Right ventricle myocardium superior (tissue), 1 donor: ENCODE results near the gene UIMC1. TPM values are rescaled to one million over a fixed set of nuclear protein-coding genes. Genes with fewer than 3 reads are reported as not detected.

Experiments
- ATAC-seq: fragments of 200-7000 bp; cut with Tn5 transposase; one replicate; pipeline ENCODE4 v1.9.1; 2020; ENCODE audit warnings: mild to moderate bottlenecking; ENCODE audit not compliant: poor library complexity
- DNase-seq: peaks from one replicate; pipeline ENCODE4 v3.0.0-alpha.2; 2020
- intact Hi-C: fragments of 100-400 bp; cut with DNase I; formaldehyde crosslinking; loops from one replicate; pipeline ENCODE4 v1.11.2; 2022
- total RNA-seq: library from RNA; stranded (reverse); fragmentation: NEBNext Ultra II Directional; extraction: Animal tissue kit (Norgen Biotek cat#: 25700); gene quantifications from one replicate; pipeline ENCODE4 v1.2.1, GENCODE V29; 2021
- donor health status: DM: no; HTN: yes; CAD: no; lungs with severe emphysema.

UIMC1 gene
- total RNA-seq, 1 donor from 2014 or later, result 32.1 TPM

GRCh38 chr5:176891331-176891958 lies 115.1 kb downstream of the UIMC1 start:
- intact Hi-C loops, result no loop called here
- ATAC-seq (no peak), DNase-seq (no peak)

- DNase-seq, result no peak
- no peak for ATAC-seq
- intact Hi-C loops, result no loop called here
These were observed 115.9 kb downstream of the UIMC1 start for GRCh38 chr5:176890455-176891330.

GRCh38 chr5:176889321-176890280 lies 117.0 kb downstream of the UIMC1 start:
- ATAC-seq, result no peak
- intact Hi-C loops, result no loop called here
- peak; percentile 35 for DNase-seq

- ATAC-seq (no peak), DNase-seq (no peak)
- intact Hi-C loops, result no loop called here
These were observed 117.8 kb downstream of the UIMC1 start for GRCh38 chr5:176888865-176889165.

- intact Hi-C loops, result no loop called here
- DNase-seq, result peak; percentile 18
- no peak for ATAC-seq
These were observed 118.3 kb downstream of the UIMC1 start for GRCh38 chr5:176888016-176888864.

- no peak for ATAC-seq
- intact Hi-C loops, result no loop called here
- peak; percentile 18 for DNase-seq
These were observed 119.2 kb downstream of the UIMC1 start for GRCh38 chr5:176887252-176887849.

- ATAC-seq (no peak), DNase-seq (no peak)
- intact Hi-C loops, result no loop called here
These were observed 120.0 kb downstream of the UIMC1 start for GRCh38 chr5:176886336-176887251.

- no peak for ATAC-seq
- DNase-seq, result no peak
- intact Hi-C loops, result no loop called here
These were observed 122.0 kb downstream of the UIMC1 start for GRCh38 chr5:176884571-176884890.

- ATAC-seq (no peak), DNase-seq (peak; percentile 27)
- intact Hi-C loops, result no loop called here
These were observed 122.6 kb downstream of the UIMC1 start for GRCh38 chr5:176883700-176884570.

- ATAC-seq (no peak), DNase-seq (no peak)
- intact Hi-C loops, result no loop called here
These were observed 124.0 kb downstream of the UIMC1 start for GRCh38 chr5:176882567-176882903.

- DNase-seq (peak; percentile 29), ATAC-seq (no peak)
- intact Hi-C loops, result no loop called here
These were observed 124.6 kb downstream of the UIMC1 start for GRCh38 chr5:176881816-176882566.

- intact Hi-C loops, result no loop called here
- DNase-seq, result peak; percentile 32
- no peak for ATAC-seq
These were observed 125.4 kb downstream of the UIMC1 start for GRCh38 chr5:176881021-176881749.

- ATAC-seq, result no peak
- intact Hi-C loops, result no loop called here
- peak; percentile 32 for DNase-seq
These were observed 126.1 kb downstream of the UIMC1 start for GRCh38 chr5:176880366-176881020.

- intact Hi-C loops, result no loop called here
- peak; percentile 29 for DNase-seq
These were observed 126.8 kb downstream of the UIMC1 start for GRCh38 chr5:176879663-176880361.

More at GRCh38 chr5:176879663-176880361, 126.8 kb downstream of the UIMC1 start:
- no peak for ATAC-seq
